Fibroblast of skin of left biceps (primary cell): Measurements from ENCODE around the gene THOC5.
"Not testable (repeated sequence)": the region's sequence is repeated elsewhere in the genome, so short reads cannot be mapped to it uniquely, and the experiment has no call there.

Source experiments
- DNase-seq, 2 experiments: peaks; one replicate each; pipeline ENCODE4 v3.0.0-alpha.2; 2013; ENCODE audit warnings: low read depth in 2 of 2

Gene THOC5

GRCh38 chr22:29510542-29510941, 43.0 kb downstream of the THOC5 start:
- DNase-seq = no peak

- DNase-seq = no peak
Measured at GRCh38 chr22:29509815-29510214, 43.7 kb downstream of the THOC5 start.

GRCh38 chr22:29509298-29509697, 44.3 kb downstream of the THOC5 start:
- DNase-seq = no peak

GRCh38 chr22:29503811-29504372, 49.7 kb downstream of the THOC5 start:
- DNase-seq = peak; percentile 70

GRCh38 chr22:29499852-29500251, 53.7 kb downstream of the THOC5 start:
- no peak for DNase-seq

DNA sequence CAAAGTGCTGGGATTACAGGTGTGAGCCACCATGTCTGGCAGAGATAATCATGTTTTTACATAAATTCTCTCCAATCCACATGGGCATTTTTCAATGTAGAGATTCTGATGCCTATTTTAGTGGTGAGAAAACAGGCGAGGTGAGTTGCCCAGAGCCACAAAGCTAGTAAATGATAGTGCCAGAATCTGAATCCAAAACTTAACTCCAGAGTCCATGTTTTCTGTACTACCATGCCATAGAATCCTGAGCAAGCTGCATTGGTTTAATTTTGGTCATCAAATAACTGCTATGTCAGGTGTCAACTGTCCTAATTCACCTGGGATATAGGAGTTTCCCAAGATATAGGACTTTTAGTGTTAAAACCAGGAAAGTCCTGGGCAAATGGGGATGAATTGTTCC, 59.9 kb downstream of the THOC5 start:
- no peak for DNase-seq

GRCh38 chr22:29491012-29491411, 62.5 kb downstream of the THOC5 start:
- no peak for DNase-seq

GRCh38 chr22:29489127-29489780, 64.3 kb downstream of the THOC5 start:
- not testable (repeated sequence) for DNase-seq

DNA sequence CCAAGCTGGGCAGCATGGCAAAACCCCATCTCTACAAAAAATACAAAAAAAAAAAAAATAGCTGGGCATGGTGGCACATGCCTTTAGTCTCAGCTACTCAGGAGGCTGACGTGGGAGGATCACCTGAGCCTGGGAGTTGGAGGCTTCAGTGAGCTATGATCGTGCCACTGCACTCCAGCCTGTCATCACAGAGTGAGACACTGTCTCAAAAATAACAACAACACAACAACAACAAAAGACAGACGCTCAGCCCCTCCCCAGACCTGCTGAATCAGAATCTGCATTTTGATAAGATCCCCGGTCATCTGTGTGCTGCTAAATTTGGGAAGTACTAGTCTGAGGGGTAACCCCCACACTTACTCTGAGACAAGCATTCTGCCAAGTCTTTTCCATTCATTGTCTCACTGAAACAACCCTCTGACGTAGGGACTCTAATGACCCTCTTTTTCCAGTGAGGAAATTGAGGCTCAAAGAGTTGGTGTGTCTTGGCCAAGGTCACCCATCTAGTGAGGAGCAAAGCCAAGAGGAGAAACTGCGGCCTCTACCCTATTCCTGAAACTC, 66.1 kb downstream of the THOC5 start:
- DNase-seq = no peak

DNA sequence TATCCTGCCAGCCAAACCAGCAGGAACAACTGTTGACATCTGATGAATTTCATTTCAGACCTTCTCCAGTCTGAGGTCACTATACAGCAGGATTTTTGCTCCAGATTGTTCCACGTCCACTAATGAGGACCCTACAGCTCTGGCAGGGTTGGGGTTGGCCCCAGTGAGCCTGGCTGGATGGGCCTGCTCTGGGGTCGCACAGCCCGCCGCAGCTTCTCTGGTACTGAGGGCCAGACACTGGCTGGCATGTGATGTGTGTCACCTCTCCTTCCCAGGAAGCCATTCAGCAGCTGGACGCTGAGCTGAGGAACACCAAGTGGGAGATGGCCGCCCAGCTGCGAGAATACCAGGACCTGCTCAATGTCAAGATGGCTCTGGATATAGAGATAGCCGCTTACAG, 68.1 kb downstream of the THOC5 start:
- no peak for DNase-seq

DNA sequence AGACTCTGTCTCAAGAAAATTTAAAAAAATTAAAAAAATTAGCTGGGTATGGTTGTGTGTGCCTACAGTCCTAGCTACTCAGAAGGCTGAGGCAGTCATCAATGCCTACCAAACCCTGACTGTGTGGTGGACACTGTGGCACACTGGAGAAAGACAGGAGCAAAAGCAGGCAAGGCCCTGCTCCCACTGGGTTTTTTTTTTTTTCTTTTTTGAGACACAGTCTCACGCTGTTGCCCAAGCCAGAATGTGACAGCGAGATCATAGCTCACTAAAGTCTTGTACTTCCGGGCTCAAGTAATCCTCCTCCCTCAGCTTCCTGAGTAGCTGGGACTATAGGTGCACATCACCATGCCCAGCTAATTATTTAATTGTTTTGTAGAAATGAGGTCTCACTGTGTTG, 68.9 kb downstream of the THOC5 start:
- DNase-seq = no peak

DNA sequence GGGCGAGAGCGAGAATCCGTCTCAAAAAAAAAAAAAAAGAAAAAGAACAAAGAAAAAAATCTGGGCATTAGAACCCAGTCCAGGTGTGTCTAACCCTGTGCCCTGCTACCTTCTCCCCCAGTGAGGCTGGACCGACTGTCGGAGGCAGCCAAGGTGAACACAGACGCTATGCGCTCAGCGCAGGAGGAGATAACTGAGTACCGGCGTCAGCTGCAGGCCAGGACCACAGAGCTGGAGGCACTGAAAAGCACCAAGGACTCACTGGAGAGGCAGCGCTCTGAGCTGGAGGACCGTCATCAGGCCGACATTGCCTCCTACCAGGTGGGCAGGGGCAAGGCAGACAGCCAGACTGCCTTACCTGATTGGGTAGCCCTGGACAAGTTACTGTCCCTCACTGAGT, 70.3 kb downstream of the THOC5 start:
- no peak for DNase-seq

DNA sequence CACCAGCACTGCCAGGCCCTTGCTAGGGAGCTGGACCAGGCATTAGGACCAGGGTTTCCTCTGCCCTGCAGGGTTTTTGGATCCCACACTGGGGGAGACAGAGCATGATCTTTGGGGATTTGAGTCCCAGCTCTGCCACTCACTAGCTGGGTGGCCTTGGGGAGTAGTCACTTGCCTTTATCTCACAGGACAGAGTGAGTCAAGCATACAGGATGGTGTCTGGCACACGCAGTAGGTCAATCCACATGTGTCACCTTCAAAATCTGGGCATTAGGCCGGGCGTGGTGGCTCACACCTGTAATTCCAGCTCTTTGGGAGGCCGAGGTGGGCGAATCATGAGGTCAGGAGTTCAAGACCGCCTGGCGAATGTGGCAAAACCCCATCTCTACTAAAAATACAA, 70.8 kb downstream of the THOC5 start:
- no peak for DNase-seq

GRCh38 chr22:29482253-29482652, 71.3 kb downstream of the THOC5 start:
- DNase-seq = no peak

DNA sequence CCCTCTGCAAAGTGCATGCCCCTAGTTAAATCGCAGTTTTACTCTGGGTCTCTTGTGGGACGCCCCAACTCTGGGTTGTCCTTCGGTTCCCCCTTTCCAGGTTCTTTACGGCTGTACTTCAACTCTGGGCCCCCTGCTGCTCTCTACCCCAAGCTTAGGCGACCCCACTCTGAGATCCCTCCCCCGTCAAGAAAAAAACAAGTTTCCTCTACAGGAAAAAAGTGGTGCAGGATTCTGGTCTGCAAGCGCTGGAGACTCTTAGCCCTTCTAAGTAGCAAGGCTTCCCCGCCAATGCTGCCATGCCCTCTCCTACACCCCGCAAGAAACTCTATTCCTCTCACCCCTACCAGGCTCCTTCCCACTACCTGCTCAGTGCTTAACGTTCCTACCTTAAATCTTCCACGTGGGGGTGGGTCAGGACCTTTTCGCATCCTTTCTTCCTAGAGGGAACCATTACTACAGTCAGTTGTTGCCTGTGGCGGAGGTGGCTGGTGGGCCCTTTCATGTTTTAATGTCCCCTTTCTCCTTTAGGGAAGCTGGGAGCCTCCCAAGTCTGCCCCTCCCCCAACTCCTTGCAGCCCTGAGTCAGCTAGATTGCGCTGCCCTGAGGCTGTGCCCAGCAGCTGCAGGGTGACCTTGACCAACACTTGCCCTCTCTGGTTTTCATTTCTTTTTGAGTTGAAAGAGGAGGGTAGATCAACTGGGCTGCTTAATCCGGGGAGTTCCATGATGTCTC, 72.1 kb downstream of the THOC5 start:
- DNase-seq = no peak

GRCh38 chr22:29480512-29481264, 72.9 kb downstream of the THOC5 start:
- peak; percentile 45 to 47 for DNase-seq

DNA sequence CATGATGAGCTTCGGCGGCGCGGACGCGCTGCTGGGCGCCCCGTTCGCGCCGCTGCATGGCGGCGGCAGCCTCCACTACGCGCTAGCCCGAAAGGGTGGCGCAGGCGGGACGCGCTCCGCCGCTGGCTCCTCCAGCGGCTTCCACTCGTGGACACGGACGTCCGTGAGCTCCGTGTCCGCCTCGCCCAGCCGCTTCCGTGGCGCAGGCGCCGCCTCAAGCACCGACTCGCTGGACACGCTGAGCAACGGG, 73.4 kb downstream of the THOC5 start:
- DNase-seq = no peak

- DNase-seq = no peak
Measured at GRCh38 chr22:29479417-29480261, 73.9 kb downstream of the THOC5 start, which contains the start of gene NEFH. TSS of gene NEFH (plus strand) at chr22:29480218. CDS start at chr22:29480263, 45 bp downstream.

DNA sequence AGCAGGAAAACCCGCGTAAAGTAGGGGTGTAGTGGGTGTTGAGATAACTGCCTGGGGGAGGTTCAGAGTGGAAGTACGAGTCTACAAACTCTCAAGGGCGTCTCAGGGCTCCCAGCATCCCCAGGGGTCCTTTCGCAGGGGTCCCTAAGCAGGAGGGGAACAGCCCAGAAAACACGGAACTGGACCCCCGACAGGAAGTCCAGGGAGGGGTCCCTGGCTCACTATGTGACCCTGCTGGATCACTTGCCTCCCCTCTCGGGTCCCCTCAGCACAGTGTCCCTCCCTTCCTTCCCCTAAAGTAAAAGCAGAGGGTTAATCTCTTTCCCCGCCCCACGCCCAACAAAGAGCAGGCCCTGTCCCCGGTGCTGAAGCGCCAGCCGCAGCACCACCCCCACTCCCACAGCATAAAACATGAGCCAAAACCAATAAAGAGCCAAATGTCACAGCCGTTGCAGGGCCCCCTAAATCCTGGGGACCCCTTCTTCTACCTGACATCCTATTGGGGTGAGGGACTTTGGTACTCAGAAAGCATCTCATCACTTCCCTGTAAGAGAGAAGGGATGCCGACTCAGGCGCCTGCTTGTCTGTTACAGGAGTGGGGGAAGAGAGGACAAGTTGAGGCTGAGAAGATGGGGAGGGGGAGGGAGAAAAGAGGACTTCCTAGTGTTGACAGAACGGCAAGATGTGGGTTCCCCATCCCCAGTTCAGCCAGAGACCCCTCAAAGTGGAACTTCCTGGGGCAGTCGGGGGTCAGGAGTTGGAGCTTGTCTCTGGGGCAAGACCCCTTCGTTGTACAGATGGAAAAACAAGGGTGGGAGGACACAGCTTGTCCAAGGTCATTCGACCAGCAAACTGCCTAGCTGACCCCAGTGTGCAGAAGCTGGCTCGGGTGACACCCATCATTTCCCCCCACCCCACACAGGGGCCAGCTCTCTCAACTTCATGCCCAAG, 75.0 kb downstream of the THOC5 start:
- no peak for DNase-seq

DNA sequence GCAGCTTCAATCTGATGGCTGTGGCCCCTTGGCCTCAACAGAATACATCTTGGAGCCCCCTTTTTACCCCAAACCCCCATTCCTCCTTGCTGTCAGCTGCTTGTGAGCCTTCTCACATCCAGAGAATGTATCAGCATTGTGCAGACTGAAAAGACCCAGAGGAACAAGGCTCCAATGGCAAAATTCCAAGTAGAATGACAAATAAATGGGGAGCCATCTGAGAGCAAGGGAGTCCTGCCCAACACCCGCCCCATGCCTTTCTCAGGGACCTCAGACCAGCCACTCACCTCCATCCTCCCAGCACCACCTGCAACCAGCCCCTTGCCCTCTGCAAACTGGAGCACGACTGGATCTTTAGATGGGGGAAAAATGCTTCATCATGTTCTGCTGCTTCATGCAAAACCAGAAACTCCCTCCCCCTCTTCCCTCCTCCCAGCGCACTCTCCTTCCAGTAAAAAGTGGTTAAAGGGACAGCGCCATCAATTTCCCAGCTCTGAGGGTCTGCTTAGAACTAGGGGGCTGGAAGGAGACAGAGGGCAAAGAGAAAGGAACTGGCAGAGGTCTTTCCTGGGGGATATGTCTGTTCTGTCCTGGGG, 75.7 kb downstream of the THOC5 start:
- DNase-seq = no peak
